Suprapubic skin (tissue), 4 donors: ENCODE measurements around the gene EML4.

Source experiments
- CTCF ChIP-seq, 2 donors: fragments of 200-600 bp in 1 of 2; fragments of 450-650 bp in 1 of 2; sonication (generic) in 1 of 2; IDR thresholded peaks; one replicate each; pipeline ENCODE4 v1.5.1; 2016 to 2019; ENCODE audit warnings: antibody characterized with exemption in 2 of 2, mild to moderate bottlenecking in 1 of 2, moderate library complexity in 1 of 2
- POLR2A ChIP-seq, 2 donors: fragments of 450-650 bp; IDR thresholded peaks; one replicate each; pipeline ENCODE4 v1.6.1; 2017; ENCODE audit warnings: antibody characterized with exemption in 2 of 2, mild to moderate bottlenecking in 2 of 2, moderate library complexity in 2 of 2
- POLR2AphosphoS5 ChIP-seq, 3 donors: sonication (generic); formaldehyde crosslinking; IDR thresholded peaks; one replicate each; pipeline ENCODE4 v1.6.1; 2017; ENCODE audit warnings: antibody characterized with exemption in 3 of 3

GRCh38 chr2:42338567-42339190 is 169.5 kb downstream of the EML4 start:
- no peak for TF ChIP-seq POLR2A (IDR thresholded peaks at IDR 0.05)
- no peak for TF ChIP-seq POLR2AphosphoS5 (IDR thresholded peaks at IDR 0.05)
- no peak for TF ChIP-seq CTCF (IDR thresholded peaks at IDR 0.05)
